ENCODE data around the gene IL1F10.

IL1F10 gene

DNA sequence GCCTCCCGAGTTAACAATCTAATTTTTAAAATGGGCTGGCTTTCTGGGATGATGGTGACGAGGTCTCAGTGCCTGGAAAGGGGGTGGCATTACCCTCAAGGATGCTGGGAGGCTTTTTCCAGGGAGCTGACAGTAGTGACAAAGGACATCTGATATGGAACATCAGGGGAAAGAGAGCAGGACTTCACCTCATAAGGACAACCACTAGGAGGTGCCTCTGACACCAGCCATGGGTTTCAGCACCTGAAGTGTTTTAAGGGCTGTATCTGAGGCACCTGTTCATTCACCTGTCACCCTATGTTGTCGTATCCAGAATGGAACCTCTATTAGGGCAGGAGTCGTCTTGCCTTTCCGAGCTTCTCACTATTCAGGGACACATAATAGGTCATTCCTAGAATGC lies 25.9 kb upstream of the IL1F10 start:
- ATAC-seq, result no peak
- TF ChIP-seq SNAI2 (CRISPR knock-in tag; IDR thresholded peaks at IDR 0.05) (no peak), GLIS3 (CRISPR knock-in tag; IDR thresholded peaks at IDR 0.05) (no peak), TOX (CRISPR knock-in tag; IDR thresholded peaks at IDR 0.05; ENCODE audit: borderline replicate concordance) (no peak), ARNTL (CRISPR knock-in tag; IDR thresholded peaks at IDR 0.05; ENCODE audit: borderline replicate concordance, low read depth) (no peak), CSDC2 (CRISPR knock-in tag; IDR thresholded peaks at IDR 0.05) (no peak), ZNF8 (CRISPR knock-in tag; IDR thresholded peaks at IDR 0.05) (no peak), RARB (CRISPR knock-in tag; IDR thresholded peaks at IDR 0.05) (no peak), TCF4 (CRISPR knock-in tag; IDR thresholded peaks at IDR 0.05; ENCODE audit: borderline replicate concordance) (no peak), PPARA (CRISPR knock-in tag; IDR thresholded peaks at IDR 0.05; ENCODE audit: borderline replicate concordance) (no peak), OSR1 (CRISPR knock-in tag; IDR thresholded peaks at IDR 0.05) (no peak)
- TF ChIP-seq, protein P1, sequence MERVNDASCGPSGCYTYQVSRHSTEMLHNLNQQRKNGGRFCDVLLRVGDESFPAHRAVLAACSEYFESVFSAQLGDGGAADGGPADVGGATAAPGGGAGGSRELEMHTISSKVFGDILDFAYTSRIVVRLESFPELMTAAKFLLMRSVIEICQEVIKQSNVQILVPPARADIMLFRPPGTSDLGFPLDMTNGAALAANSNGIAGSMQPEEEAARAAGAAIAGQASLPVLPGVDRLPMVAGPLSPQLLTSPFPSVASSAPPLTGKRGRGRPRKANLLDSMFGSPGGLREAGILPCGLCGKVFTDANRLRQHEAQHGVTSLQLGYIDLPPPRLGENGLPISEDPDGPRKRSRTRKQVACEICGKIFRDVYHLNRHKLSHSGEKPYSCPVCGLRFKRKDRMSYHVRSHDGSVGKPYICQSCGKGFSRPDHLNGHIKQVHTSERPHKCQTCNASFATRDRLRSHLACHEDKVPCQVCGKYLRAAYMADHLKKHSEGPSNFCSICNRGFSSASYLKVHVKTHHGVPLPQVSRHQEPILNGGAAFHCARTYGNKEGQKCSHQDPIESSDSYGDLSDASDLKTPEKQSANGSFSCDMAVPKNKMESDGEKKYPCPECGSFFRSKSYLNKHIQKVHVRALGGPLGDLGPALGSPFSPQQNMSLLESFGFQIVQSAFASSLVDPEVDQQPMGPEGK (CRISPR knock-in tag; IDR thresholded peaks at IDR 0.05; ENCODE audit: borderline replicate concordance), result no peak
- TF ChIP-seq, protein P2, sequence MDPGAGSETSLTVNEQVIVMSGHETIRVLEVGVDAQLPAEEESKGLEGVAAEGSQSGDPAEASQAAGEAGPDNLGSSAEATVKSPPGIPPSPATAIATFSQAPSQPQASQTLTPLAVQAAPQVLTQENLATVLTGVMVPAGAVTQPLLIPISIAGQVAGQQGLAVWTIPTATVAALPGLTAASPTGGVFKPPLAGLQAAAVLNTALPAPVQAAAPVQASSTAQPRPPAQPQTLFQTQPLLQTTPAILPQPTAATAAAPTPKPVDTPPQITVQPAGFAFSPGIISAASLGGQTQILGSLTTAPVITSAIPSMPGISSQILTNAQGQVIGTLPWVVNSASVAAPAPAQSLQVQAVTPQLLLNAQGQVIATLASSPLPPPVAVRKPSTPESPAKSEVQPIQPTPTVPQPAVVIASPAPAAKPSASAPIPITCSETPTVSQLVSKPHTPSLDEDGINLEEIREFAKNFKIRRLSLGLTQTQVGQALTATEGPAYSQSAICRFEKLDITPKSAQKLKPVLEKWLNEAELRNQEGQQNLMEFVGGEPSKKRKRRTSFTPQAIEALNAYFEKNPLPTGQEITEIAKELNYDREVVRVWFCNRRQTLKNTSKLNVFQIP (CRISPR knock-in tag; IDR thresholded peaks at IDR 0.05; ENCODE audit: borderline replicate concordance, low read depth), result no peak
- TF ChIP-seq, protein P3, sequence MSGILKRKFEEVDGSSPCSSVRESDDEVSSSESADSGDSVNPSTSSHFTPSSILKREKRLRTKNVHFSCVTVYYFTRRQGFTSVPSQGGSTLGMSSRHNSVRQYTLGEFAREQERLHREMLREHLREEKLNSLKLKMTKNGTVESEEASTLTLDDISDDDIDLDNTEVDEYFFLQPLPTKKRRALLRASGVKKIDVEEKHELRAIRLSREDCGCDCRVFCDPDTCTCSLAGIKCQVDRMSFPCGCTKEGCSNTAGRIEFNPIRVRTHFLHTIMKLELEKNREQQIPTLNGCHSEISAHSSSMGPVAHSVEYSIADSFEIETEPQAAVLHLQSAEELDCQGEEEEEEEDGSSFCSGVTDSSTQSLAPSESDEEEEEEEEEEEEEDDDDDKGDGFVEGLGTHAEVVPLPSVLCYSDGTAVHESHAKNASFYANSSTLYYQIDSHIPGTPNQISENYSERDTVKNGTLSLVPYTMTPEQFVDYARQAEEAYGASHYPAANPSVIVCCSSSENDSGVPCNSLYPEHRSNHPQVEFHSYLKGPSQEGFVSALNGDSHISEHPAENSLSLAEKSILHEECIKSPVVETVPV (CRISPR knock-in tag; IDR thresholded peaks at IDR 0.05), result no peak

DNA sequence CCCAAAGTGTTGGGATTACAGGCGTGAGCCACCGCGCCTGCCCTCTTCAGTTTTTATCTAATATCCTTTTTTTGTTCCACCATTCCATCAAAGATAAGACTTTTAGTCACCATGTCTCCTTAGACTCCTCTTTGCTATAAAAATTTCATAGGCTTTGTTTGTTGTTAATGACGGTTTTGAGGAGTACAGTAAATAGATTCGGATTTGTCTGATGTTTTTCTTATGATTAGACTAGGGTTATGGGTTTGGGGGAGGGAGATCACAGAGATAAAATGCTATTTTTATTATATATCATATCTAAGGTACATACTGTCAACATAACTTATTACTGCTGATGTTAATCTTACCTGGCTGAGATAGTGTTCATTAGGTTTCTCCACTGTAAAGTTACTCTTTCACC lies 21.3 kb upstream of the IL1F10 start:
- ATAC-seq, result no peak

DNA sequence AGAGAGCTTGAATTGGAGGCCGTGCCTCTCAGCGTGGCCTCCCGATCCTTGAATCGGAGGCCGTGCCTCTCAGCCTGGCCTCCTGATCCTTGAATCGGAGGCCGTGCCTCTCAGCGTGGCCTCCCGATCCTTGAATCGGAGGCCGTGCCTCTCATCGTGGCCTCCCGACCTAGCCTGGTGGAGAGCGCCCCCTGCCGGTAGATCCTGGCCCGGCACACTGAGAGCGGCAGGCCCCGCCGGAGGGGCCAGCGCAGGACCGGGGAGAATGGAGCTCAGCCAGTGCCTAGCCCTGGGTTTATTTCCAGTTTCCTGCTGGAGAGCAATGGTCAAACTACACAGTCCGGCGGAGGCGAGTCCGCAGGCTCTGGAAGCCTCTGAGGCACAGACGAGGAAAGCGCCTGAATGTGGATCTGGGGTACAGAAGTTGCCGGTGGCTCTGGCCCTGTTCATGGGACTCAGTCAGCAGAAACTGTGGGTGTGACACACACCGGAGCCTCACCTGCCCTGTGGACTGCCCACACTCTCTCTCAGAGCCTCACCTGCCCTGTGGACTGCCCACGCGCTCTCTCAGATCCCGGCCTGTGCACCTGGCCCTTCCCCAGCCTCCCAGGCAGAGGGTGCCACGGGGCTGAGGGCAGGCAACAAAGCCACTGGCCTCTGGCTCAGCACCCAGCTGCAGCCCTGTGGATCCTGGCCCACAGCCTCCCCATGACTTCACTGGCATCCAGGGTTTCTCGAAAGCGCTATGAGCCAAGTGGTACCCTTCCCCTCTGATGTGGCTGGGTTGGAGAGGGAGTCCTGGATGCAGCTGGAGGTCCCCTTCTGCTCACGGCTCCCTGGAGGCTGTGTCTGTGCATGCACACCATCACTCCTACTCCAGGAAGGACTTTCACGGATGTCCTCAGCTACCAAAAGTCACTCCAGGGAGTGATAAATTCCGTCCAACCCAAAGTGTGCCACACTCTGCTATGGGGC lies 16.6 kb upstream of the IL1F10 start:
- ATAC-seq, result no peak
- TF ChIP-seq, protein P4, sequence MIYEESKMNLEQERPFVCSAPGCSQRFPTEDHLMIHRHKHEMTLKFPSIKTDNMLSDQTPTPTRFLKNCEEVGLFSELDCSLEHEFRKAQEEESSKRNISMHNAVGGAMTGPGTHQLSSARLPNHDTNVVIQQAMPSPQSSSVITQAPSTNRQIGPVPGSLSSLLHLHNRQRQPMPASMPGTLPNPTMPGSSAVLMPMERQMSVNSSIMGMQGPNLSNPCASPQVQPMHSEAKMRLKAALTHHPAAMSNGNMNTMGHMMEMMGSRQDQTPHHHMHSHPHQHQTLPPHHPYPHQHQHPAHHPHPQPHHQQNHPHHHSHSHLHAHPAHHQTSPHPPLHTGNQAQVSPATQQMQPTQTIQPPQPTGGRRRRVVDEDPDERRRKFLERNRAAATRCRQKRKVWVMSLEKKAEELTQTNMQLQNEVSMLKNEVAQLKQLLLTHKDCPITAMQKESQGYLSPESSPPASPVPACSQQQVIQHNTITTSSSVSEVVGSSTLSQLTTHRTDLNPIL (CRISPR knock-in tag; IDR thresholded peaks at IDR 0.05; ENCODE audit: low read depth), result no peak
- TF ChIP-seq ZFP3 (CRISPR knock-in tag; IDR thresholded peaks at IDR 0.05) (no peak), ISL1 (CRISPR knock-in tag; IDR thresholded peaks at IDR 0.05) (no peak), ZNF565 (CRISPR knock-in tag; conservative IDR thresholded peaks at IDR 0.05; ENCODE audit: low read depth) (no peak), RARB (CRISPR knock-in tag; IDR thresholded peaks at IDR 0.05) (no peak), SNAI2 (CRISPR knock-in tag; IDR thresholded peaks at IDR 0.05) (no peak), PPARA (CRISPR knock-in tag; IDR thresholded peaks at IDR 0.05; ENCODE audit: borderline replicate concordance) (no peak)
- TF ChIP-seq, protein P2 (CRISPR knock-in tag; IDR thresholded peaks at IDR 0.05; ENCODE audit: borderline replicate concordance, low read depth), result no peak
- TF ChIP-seq, protein P1 (CRISPR knock-in tag; IDR thresholded peaks at IDR 0.05; ENCODE audit: borderline replicate concordance), result no peak

More for the DNA sequence above, 21.3 kb upstream of the IL1F10 start:
- TF ChIP-seq ZFP30 (CRISPR knock-in tag; IDR thresholded peaks at IDR 0.05) (no peak), PPARA (CRISPR knock-in tag; IDR thresholded peaks at IDR 0.05; ENCODE audit: borderline replicate concordance) (no peak), ZNF565 (CRISPR knock-in tag; conservative IDR thresholded peaks at IDR 0.05; ENCODE audit: low read depth) (no peak), ZC3H10 (CRISPR knock-in tag; IDR thresholded peaks at IDR 0.05) (no peak), CSDC2 (CRISPR knock-in tag; IDR thresholded peaks at IDR 0.05) (no peak), ZFP3 (CRISPR knock-in tag; IDR thresholded peaks at IDR 0.05) (no peak), TCF4 (CRISPR knock-in tag; IDR thresholded peaks at IDR 0.05; ENCODE audit: borderline replicate concordance) (no peak), OSR1 (CRISPR knock-in tag; IDR thresholded peaks at IDR 0.05) (no peak), SNAI2 (CRISPR knock-in tag; IDR thresholded peaks at IDR 0.05) (no peak)
- TF ChIP-seq, protein P2 (CRISPR knock-in tag; IDR thresholded peaks at IDR 0.05; ENCODE audit: borderline replicate concordance, low read depth), result no peak

Data from SK-N-SH treated with all-trans-retinoic acid at 6 μM for 48 hours (cell line).